Measurements from ENCODE around the gene RXRA. TPM values are rescaled to one million over a fixed set of nuclear protein-coding genes. Genes with fewer than 3 reads are reported as not detected.

The RXRA gene
- polyA plus RNA-seq, 1 of the 3 experiments (the other 2 are of a cell fraction) = 7.6 TPM

- TF ChIP-seq RAD21 (IDR thresholded peaks at IDR 0.05; ENCODE audit: low read length) = no peak
- TF ChIP-seq GATA2 (CRISPR knock-in tag; IDR thresholded peaks at IDR 0.05) = no peak
Measured at GRCh38 chr9:134485653-134486052, 159.4 kb downstream of the RXRA start (continued).

DNA sequence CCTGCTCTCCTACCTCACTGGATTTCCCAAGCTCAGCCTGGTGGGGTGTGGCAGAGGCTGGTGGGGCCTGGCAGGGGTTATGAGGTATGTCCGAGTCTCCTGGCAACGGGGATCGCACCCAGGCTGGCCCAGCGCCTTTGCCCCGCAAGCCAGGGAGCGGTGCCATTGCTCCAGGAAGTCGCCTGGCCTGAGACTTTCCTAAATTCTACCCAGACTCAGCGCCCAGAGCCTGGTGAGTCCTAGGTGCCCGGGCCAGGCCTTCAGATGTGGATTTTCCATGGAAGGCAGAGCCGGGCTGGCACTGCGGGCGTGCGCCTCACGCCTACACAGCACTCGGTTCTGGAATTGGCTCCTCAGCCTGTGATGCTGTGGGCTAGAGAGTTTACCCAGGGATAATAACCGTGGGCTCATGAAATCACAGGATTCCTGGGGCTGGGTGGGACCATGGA is 159.9 kb downstream of the RXRA start:
- H3K9ac ChIP-seq = no peak overlapping the region
- no peak overlapping the region for H2AFZ ChIP-seq (ENCODE audit: low read depth)
- TF ChIP-seq EP300 (IDR thresholded peaks at IDR 0.05; ENCODE audit: borderline replicate concordance in 1 of 2, low read depth in 1 of 2, low read length in 1 of 2) (no peak), EZH2phosphoT487 (IDR thresholded peaks at IDR 0.05; ENCODE audit: borderline replicate concordance, low read depth) (no peak), RFX5 (IDR thresholded peaks at IDR 0.05; ENCODE audit: low read length) (no peak), TCF12 (IDR thresholded peaks at IDR 0.05) (no peak), TEAD4 (IDR thresholded peaks at IDR 0.05; ENCODE audit: borderline replicate concordance, insufficient read depth) (no peak), JUND (IDR thresholded peaks at IDR 0.05) (no peak), NFIC (IDR thresholded peaks at IDR 0.05; ENCODE audit: borderline replicate concordance) (no peak), YY1 (IDR thresholded peaks at IDR 0.05; ENCODE audit: low read depth) (no peak), ZBTB33 (IDR thresholded peaks at IDR 0.05; ENCODE audit: borderline replicate concordance, low read depth) (no peak), RXRA (IDR thresholded peaks at IDR 0.05; ENCODE audit: borderline replicate concordance, low read depth) (no peak), GATA2 (CRISPR knock-in tag; IDR thresholded peaks at IDR 0.05) (no peak)
- TF ChIP-seq, protein P1, sequence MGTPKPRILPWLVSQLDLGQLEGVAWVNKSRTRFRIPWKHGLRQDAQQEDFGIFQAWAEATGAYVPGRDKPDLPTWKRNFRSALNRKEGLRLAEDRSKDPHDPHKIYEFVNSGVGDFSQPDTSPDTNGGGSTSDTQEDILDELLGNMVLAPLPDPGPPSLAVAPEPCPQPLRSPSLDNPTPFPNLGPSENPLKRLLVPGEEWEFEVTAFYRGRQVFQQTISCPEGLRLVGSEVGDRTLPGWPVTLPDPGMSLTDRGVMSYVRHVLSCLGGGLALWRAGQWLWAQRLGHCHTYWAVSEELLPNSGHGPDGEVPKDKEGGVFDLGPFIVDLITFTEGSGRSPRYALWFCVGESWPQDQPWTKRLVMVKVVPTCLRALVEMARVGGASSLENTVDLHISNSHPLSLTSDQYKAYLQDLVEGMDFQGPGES (IDR thresholded peaks at IDR 0.05; ENCODE audit: low read depth, low read length) = no peak
- TF ChIP-seq, protein P2, sequence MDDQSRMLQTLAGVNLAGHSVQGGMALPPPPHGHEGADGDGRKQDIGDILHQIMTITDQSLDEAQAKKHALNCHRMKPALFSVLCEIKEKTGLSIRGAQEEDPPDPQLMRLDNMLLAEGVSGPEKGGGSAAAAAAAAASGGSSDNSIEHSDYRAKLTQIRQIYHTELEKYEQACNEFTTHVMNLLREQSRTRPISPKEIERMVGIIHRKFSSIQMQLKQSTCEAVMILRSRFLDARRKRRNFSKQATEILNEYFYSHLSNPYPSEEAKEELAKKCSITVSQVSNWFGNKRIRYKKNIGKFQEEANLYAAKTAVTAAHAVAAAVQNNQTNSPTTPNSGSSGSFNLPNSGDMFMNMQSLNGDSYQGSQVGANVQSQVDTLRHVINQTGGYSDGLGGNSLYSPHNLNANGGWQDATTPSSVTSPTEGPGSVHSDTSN (IDR thresholded peaks at IDR 0.05) = no peak
- 43% methylated on average over 1 of the region's 16 CpGs for WGBS (ENCODE audit: low lambda C conversion rate)
- no peaks in the 10 kb centered on the region for H3K36me3 ChIP-seq (replicated peaks in 1 of 2; ENCODE audit: control insufficient read depth in 1 of 2, insufficient read depth in 2 of 2, low read length in 1 of 2)
- ChIA-PET CTCF (no interaction called here), POLR2A (no interaction called here)
- H3K9me2 ChIP-seq = no peaks in the 10 kb centered on the region
- H3K27ac ChIP-seq (ENCODE audit: low read depth in 2 of 2, low read length in 1 of 2) = no peak overlapping the region
- no peaks in the 10 kb centered on the region for H4K20me1 ChIP-seq (ENCODE audit: insufficient read depth)
- no peak for DNase-seq
- H3K4me1 ChIP-seq (ENCODE audit: control insufficient read depth in 1 of 2, insufficient read depth in 2 of 2, low read depth in 1 of 2, low read length in 1 of 2) = peaks cover 0 to 7% of the 10 kb centered on the region in 2 experiments; a peak in 1 of 4 replicates
- H3K79me2 ChIP-seq (ENCODE audit: insufficient read depth) = no peaks in the 10 kb centered on the region
- no peak overlapping the region for H3K4me3 ChIP-seq (ENCODE audit: low read depth in 2 of 2, low read length in 1 of 2)
- no peak overlapping the region for H3K4me2 ChIP-seq
- no peaks in the 10 kb centered on the region for H3K9me3 ChIP-seq
- no peaks in the 10 kb centered on the region for H3F3A ChIP-seq (replicated peaks; ENCODE audit: insufficient read depth)
- H3K27me3 ChIP-seq (ENCODE audit: insufficient read depth) = no peaks in the 10 kb centered on the region
